GM19351 (cell line): Measurements from ENCODE around the gene UGT1A4.

Experiments
- ATAC-seq: cut with Tn5 transposase; IDR thresholded peaks from one replicate; pipeline ENCODE4 v1.9.1; 2021; ENCODE audit warnings: mild to moderate bottlenecking, moderate library complexity; ENCODE audit not compliant: unreplicated experiment

UGT1A4 gene

GRCh38 chr2:233779722-233780121 is 61.2 kb downstream of the UGT1A4 start:
- ATAC-seq, result no peak

- no peak for ATAC-seq
Observed at GRCh38 chr2:233780771-233781170, 62.2 kb downstream of the UGT1A4 start.

- no peak for ATAC-seq
Observed at GRCh38 chr2:233789554-233789953, 71.0 kb downstream of the UGT1A4 start.

GRCh38 chr2:233791151-233791882 is 72.8 kb downstream of the UGT1A4 start:
- no peak for ATAC-seq

GRCh38 chr2:233791883-233792329 is 73.4 kb downstream of the UGT1A4 start:
- no peak for ATAC-seq

GRCh38 chr2:233792720-233793119 is 74.2 kb downstream of the UGT1A4 start:
- ATAC-seq, result no peak

GRCh38 chr2:233793465-233794127 is 75.1 kb downstream of the UGT1A4 start:
- no peak for ATAC-seq

- no peak for ATAC-seq
Observed at GRCh38 chr2:233794128-233794658, 75.7 kb downstream of the UGT1A4 start.

- no peak for ATAC-seq
Observed at GRCh38 chr2:233795735-233796171, 77.2 kb downstream of the UGT1A4 start.

GRCh38 chr2:233796254-233796653 is 77.7 kb downstream of the UGT1A4 start:
- ATAC-seq, result no peak

- no peak for ATAC-seq
Observed at GRCh38 chr2:233798335-233799086, 80.0 kb downstream of the UGT1A4 start.

- no peak for ATAC-seq
Observed at GRCh38 chr2:233799087-233799665, 80.6 kb downstream of the UGT1A4 start.

GRCh38 chr2:233799716-233800115 is 81.2 kb downstream of the UGT1A4 start:
- no peak for ATAC-seq

- no peak for ATAC-seq
Observed at GRCh38 chr2:233800208-233800607, 81.7 kb downstream of the UGT1A4 start.

- peak; percentile 82 for ATAC-seq
Observed at GRCh38 chr2:233801357-233802131, 83.0 kb downstream of the UGT1A4 start.

GRCh38 chr2:233802132-233802815 is 83.7 kb downstream of the UGT1A4 start:
- ATAC-seq, result no peak

- no peak for ATAC-seq
Observed at GRCh38 chr2:233803292-233803911, 84.9 kb downstream of the UGT1A4 start.

- no peak for ATAC-seq
Observed at GRCh38 chr2:233803994-233804393, 85.5 kb downstream of the UGT1A4 start.

GRCh38 chr2:233807215-233807865 is 88.8 kb downstream of the UGT1A4 start:
- no peak for ATAC-seq
